ENCODE measurements around the gene CLEC2A. TPM values are rescaled to one million over a fixed set of nuclear protein-coding genes. Genes with fewer than 3 reads are reported as not detected.
A peak's percentile ranks its signal among the peaks of the same experiment; 100 is the strongest.

CLEC2A gene
- total RNA-seq, 1 donor from 2014 or later = not detected

DNA sequence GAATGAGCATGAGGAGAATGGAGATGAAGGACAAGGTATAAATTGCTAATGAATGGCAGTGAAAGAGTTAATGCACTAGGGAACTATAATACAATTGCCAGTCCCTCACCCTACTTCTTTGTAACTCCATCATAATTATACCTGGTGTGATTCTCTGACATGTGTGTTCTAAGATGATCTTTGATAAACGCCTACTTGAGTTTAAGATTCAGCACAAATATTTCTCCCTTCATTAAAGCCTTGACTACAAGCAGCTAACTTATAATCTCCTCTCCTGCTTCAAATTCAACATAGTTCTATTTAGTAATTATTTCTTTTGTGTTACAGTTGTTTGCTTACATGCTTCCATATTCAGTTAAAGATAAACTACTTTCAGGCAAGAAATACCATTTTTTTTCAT is 9.7 kb upstream of the CLEC2A start:
- Histone ChIP-seq H3K27me3 (ENCODE audit: control insufficient read depth, insufficient read depth, low read length) (peaks cover 5% of the 10 kb centered on the region), H3K4me3 (ENCODE audit: low read depth, low read length) (no peak overlapping the region), H3K36me3 (ENCODE audit: control insufficient read depth, insufficient read depth, low read length) (no peaks in the 10 kb centered on the region)
- TF ChIP-seq, protein P1, sequence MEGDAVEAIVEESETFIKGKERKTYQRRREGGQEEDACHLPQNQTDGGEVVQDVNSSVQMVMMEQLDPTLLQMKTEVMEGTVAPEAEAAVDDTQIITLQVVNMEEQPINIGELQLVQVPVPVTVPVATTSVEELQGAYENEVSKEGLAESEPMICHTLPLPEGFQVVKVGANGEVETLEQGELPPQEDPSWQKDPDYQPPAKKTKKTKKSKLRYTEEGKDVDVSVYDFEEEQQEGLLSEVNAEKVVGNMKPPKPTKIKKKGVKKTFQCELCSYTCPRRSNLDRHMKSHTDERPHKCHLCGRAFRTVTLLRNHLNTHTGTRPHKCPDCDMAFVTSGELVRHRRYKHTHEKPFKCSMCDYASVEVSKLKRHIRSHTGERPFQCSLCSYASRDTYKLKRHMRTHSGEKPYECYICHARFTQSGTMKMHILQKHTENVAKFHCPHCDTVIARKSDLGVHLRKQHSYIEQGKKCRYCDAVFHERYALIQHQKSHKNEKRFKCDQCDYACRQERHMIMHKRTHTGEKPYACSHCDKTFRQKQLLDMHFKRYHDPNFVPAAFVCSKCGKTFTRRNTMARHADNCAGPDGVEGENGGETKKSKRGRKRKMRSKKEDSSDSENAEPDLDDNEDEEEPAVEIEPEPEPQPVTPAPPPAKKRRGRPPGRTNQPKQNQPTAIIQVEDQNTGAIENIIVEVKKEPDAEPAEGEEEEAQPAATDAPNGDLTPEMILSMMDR (IDR thresholded peaks at IDR 0.05; ENCODE audit: insufficient read depth, low read length, severe bottlenecking) = no peak
- DNase-seq (ENCODE audit: low read depth) (no peak), FAIRE-seq (no peak)

DNA sequence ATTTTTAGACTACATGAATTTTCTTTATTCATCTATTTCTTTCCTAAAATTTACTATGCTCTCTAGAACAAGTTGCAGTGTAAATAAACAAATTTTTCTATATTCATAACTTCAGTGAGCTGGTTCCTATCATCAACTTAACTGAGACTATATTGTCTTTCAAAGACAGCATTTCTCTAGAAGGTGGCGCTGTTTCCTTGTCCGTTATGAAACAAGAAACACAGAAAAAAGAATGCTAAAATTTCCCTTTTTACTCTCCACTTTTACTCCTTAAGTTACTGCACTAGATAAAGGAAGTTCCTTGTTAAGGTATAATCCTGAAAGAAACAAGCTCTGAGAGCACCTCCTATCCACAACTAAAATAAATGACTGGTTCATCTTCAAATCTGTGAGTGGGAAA is 8.2 kb upstream of the CLEC2A start:
- FAIRE-seq = no peak
- DNase-seq (ENCODE audit: low read depth) = no peak
- Histone ChIP-seq H3K36me3 (ENCODE audit: control insufficient read depth, insufficient read depth, low read length) (no peaks in the 10 kb centered on the region), H3K27me3 (ENCODE audit: control insufficient read depth, insufficient read depth, low read length) (peaks cover 5% of the 10 kb centered on the region), H3K4me3 (ENCODE audit: low read depth, low read length) (no peak overlapping the region)
- TF ChIP-seq, protein P1 (IDR thresholded peaks at IDR 0.05; ENCODE audit: insufficient read depth, low read length, severe bottlenecking) = no peak

DNA sequence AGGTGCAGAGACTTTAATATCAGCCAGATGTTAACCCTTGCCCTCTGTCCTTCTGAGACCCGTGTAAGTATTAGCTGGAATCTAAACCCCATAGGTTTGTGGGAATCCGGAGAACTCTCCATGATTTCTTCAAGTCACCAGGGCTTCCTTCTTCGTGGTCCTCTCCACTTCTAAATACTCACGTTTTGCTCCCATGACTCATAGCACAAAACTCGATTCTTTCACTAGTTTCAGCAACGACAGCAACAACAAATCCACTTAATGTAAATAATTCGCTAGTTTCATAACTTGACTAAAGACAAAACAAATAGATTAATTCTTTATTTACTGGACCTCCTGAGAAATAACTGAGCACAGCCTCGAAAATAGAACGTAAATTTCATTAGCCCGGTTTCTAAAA is 4.4 kb upstream of the CLEC2A start:
- TF ChIP-seq, protein P1 (IDR thresholded peaks at IDR 0.05; ENCODE audit: insufficient read depth, low read length, severe bottlenecking) = no peak
- FAIRE-seq (peak; percentile 23), DNase-seq (ENCODE audit: low read depth) (no peak)

DNA sequence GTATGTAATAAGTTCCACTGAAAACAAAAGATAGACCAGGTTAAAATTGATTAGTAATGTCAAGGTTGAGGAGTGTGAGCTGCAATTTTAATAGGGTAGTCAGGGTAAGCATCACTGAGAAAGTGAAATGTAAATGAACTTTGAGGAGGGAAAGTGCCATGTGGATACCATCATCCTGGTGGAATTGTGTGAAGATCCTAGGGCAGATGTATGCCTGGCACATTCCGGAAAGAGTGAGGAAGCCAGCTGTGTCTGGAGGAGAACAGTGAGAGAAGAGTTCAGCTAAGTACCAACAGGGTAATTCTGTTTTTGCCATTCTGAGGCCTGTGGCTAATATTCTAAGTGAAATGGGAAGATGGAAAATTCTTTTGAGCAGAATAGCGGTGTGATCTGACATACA is 2.9 kb upstream of the CLEC2A start:
- no peaks in the 10 kb centered on the region for H3K27me3 ChIP-seq (ENCODE audit: control insufficient read depth, insufficient read depth, low read length)
- no peak overlapping the region for H3K4me3 ChIP-seq (ENCODE audit: low read depth, low read length)
- no peaks in the 10 kb centered on the region for H3K36me3 ChIP-seq (ENCODE audit: control insufficient read depth, insufficient read depth, low read length)
- FAIRE-seq = no peak
- DNase-seq (ENCODE audit: low read depth) = no peak
- TF ChIP-seq, protein P1 (IDR thresholded peaks at IDR 0.05; ENCODE audit: insufficient read depth, low read length, severe bottlenecking) = no peak

More for the DNA sequence above, 4.4 kb upstream of the CLEC2A start:
- no peak overlapping the region for H3K4me3 ChIP-seq (ENCODE audit: low read depth, low read length)
- no peaks in the 10 kb centered on the region for H3K36me3 ChIP-seq (ENCODE audit: control insufficient read depth, insufficient read depth, low read length)
- H3K27me3 ChIP-seq (ENCODE audit: control insufficient read depth, insufficient read depth, low read length) = no peaks in the 10 kb centered on the region

DNA sequence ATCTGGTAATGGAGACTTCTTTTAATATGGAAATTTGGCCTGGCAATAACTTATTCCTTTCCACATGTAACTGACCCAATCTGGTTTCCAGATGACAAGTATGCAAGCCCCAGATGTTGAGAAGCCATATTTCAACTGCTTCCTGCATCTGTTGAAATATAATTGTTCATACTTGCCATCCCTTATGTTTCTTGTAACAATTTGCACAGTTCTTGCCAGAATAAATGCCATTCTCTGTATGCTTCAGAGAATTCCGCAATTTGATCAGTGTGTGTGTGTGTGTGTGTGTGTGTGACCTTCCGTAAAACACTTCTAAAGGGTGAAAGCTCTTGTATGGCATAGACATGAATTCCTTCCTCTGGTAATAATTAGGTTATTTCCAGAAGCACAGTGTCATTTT is 1.8 kb upstream of the CLEC2A start:
- no peak for FAIRE-seq
- DNase-seq (ENCODE audit: low read depth) = no peak
- H3K4me3 ChIP-seq (ENCODE audit: low read depth, low read length) = no peak overlapping the region
- TF ChIP-seq, protein P1 (IDR thresholded peaks at IDR 0.05; ENCODE audit: insufficient read depth, low read length, severe bottlenecking) = no peak
- no peaks in the 10 kb centered on the region for H3K36me3 ChIP-seq (ENCODE audit: control insufficient read depth, insufficient read depth, low read length)
- H3K27me3 ChIP-seq (ENCODE audit: control insufficient read depth, insufficient read depth, low read length) = no peaks in the 10 kb centered on the region

DNA sequence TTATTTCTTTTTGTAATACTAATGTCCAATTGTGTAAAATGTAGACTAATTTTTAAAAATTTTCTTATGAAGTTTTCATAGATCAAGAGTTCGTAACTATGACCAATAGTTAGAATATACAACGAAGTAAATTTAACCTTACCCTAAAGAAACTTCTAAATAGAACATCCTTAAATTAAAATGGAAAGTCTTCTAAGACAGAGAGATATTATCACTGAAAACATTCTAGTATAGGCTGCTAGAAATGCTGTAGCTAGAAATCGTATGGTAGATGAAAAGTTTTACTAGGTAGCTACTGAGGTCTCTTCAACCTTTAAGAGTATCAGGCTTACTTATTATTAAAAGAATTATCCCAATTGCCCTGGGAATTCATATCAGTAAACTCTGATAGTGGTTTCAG is 925 bp downstream of the CLEC2A start:
- Histone ChIP-seq H3K36me3 (ENCODE audit: control insufficient read depth, insufficient read depth, low read length) (no peaks in the 10 kb centered on the region), H3K4me3 (ENCODE audit: low read depth, low read length) (no peak overlapping the region), H3K27me3 (ENCODE audit: control insufficient read depth, insufficient read depth, low read length) (no peaks in the 10 kb centered on the region)
- no peak for FAIRE-seq
- TF ChIP-seq, protein P1 (IDR thresholded peaks at IDR 0.05; ENCODE audit: insufficient read depth, low read length, severe bottlenecking) = no peak
- DNase-seq (ENCODE audit: low read depth) = no peak

All from bronchial epithelial cell (primary cell).